ENCODE measurements around the gene WSCD2. TPM values are rescaled to one million over a fixed set of nuclear protein-coding genes. Genes with fewer than 3 reads are reported as not detected.

WSCD2 gene
- total RNA-seq, 1 donor from 2014 or later: not detected

- DNase-seq (ENCODE audit: low read depth): no peak
- no peak overlapping the region for H3K4me3 ChIP-seq (ENCODE audit: low read depth, low read length)
- TF ChIP-seq CTCF (conservative IDR thresholded peaks at IDR 0.05; ENCODE audit: low read depth, low read length): no peak
Observed at GRCh38 chr12:108143144-108143543, 14.1 kb downstream of the WSCD2 start.

GRCh38 chr12:108144080-108144479 lies 15.0 kb downstream of the WSCD2 start:
- DNase-seq (ENCODE audit: low read depth): no peak
- H3K4me3 ChIP-seq (ENCODE audit: low read depth, low read length): no peak overlapping the region
- TF ChIP-seq CTCF (conservative IDR thresholded peaks at IDR 0.05; ENCODE audit: low read depth, low read length): no peak

- no peak for TF ChIP-seq CTCF (conservative IDR thresholded peaks at IDR 0.05; ENCODE audit: low read depth, low read length)
- DNase-seq (ENCODE audit: low read depth): no peak
- no peak overlapping the region for H3K4me3 ChIP-seq (ENCODE audit: low read depth, low read length)
Observed at GRCh38 chr12:108145011-108145410, 15.9 kb downstream of the WSCD2 start.

- H3K4me3 ChIP-seq (ENCODE audit: low read depth, low read length): no peak overlapping the region
- no peak for TF ChIP-seq CTCF (conservative IDR thresholded peaks at IDR 0.05; ENCODE audit: low read depth, low read length)
- no peak for DNase-seq (ENCODE audit: low read depth)
Observed at GRCh38 chr12:108146035-108146893, 17.2 kb downstream of the WSCD2 start.

- no peak for TF ChIP-seq CTCF (conservative IDR thresholded peaks at IDR 0.05; ENCODE audit: low read depth, low read length)
- DNase-seq (ENCODE audit: low read depth): no peak
- H3K4me3 ChIP-seq (ENCODE audit: low read depth, low read length): no peak overlapping the region
Observed at GRCh38 chr12:108147279-108147678, 18.2 kb downstream of the WSCD2 start.

GRCh38 chr12:108148521-108149074 lies 19.5 kb downstream of the WSCD2 start:
- no peak for TF ChIP-seq CTCF (conservative IDR thresholded peaks at IDR 0.05; ENCODE audit: low read depth, low read length)
- no peak for DNase-seq (ENCODE audit: low read depth)
- no peak overlapping the region for H3K4me3 ChIP-seq (ENCODE audit: low read depth, low read length)

All from epithelial cell of proximal tubule (primary cell).